GM18526 (cell line): ENCODE results near the gene FEN1.

Source experiments
- POLR2A ChIP-seq: IDR thresholded peaks from 3 replicates; pipeline ENCODE4 v1.6.1; 2011; ENCODE audit not compliant: insufficient read length; ENCODE audit errors: extremely low read depth

The FEN1 gene

DNA sequence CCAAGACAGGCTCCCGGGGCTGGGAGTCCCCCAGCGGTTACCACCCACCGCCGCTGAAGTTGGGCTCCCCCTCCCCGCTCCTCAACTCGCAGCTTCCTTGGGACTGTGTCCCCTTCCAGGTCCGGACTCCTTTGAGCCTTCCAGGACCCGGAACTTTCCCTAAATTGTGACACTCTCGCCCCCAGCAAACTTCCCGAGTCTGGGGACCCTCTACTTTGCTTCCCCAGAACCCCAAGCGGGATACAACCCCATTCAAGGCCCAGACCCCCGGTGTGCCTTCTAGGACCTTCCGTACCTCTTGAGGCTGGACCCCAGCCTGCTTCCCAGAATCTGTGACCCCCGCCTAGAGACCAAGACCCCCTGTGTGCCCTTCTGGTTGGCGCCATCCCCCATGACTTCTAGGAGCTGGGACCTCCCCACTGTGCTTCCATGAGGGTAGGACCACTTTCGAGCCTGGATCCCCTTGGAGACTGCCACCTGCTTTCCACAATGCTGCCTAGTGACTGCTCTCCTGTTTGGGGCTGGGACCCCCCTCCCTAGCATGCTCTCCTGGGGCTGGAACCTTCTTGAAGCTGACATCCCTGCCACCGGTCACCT lies 39.7 kb upstream of the FEN1 start:
- TF ChIP-seq POLR2A = no peak

DNA sequence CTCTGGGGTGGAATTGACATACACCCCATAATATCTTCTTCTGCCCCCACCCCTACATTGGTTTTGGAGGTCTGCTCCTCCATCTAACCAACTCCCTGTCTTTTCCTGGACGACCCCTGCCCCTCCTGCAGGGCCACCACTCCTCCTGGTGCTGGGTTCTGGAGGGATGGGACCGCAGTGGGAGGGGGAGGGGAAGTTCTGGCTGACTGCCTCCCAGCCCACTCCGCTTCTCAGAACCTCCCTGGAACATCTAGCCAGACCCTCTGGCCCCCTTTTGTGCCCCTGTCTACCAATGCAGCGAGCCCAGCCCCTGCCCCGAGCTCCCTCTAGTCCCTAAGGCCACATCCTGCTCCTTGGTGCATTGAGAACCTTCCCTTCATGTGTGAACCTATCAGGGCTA lies 39.0 kb upstream of the FEN1 start:
- TF ChIP-seq POLR2A = no peak

DNA sequence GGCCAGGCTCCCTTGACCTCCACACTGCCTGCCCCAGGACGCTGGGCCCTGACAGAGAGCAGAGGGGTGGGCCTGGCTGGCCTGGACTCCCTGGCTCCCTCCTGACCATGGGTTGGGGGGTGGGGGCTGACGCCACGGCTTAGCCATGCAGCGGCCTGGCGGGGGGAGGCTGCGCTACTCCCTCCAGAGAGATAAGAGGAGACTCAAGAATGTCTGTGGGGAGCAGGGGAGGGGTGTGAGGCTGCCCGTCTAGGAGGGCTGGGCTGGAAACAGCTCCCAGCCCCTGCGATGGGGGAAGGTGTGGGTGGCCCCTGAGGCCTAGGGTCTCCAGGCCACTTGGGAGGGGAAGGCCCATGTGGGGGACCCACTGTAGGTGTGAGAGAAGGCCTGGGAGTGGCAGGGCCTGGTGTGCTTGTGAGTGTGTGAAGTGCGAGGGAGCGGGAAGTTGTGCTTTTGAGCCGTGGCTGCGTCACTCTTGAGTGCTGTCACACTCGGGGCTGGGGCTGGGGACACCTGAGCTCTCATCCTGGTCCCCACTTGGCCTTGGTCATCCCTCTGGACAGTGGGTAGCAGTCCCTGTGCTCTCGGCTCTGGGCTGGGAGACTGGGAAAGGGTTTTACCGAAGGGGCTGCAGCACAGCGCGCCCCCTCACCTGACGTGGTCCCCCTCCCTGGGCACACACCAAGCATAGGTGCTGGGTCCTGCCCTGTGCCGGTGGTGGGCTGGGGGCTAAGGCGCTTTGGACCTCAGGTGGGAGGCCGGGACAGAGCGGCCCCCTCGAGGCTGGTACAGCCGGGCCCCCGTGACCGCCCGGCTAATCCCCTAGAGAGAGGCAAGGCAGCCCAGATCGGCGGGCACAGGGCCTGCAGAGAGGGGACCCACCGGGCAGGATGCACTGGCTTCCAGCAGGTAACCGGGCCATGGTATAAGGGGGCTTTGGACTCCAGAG lies 37.9 kb upstream of the FEN1 start:
- no peak for TF ChIP-seq POLR2A

DNA sequence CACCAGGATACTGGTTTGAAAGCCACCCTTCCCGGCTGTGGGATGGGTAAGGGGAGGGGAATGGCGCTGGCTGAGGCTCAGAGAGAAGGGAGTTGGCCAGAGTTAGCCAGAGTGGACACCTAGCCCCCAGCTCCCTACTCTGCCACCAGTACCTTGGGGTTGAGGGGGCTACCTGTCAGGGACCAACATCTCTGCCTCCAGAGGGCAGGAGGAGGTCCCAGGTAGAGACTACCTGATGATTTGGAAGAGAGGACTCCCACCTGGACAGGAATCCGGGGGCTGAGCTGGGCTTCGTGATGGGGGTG lies 36.6 kb upstream of the FEN1 start:
- TF ChIP-seq POLR2A = no peak

DNA sequence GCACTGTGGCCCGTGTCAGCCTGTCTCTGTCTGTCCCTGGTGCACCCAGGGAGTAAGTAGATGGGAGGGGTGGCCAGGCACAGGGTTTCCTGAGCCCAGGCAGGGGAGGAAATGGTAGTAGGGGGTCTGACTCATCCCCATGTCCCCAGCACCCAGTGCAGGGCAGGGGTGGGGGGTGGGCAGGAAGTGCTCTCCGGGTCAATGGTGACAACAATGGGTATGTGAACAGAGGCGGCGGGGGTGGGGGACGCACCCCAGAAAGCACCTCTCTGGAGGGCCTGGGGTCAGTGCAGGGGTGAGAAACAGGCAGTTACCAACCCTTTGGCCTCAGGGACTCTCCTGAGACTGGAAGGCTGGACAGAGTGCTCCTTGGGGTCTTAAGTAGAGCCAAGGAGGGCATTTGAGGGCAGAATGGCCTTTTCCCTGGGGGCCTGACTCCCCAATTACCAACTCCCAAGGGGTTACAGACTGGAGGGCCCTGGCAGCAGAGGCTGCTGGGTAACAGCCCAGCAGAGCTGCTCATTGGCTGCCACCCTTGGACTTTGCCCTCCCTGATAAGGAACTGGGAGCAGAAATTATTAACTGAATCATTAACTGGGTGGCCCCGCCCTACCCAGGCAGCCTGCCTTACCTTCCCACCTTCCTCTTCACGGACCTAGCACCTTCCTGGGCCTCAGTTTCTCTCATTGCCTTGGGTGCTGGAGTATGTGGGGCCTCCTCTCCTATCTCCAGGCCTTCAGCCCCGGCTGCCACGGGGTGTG lies 36.1 kb upstream of the FEN1 start:
- no peak for TF ChIP-seq POLR2A

- no peak for TF ChIP-seq POLR2A
These were observed 35.4 kb upstream of the FEN1 start for GRCh38 chr11:61757213-61757862.

- TF ChIP-seq POLR2A = no peak
These were observed 31.8 kb upstream of the FEN1 start for GRCh38 chr11:61760946-61761345.

DNA sequence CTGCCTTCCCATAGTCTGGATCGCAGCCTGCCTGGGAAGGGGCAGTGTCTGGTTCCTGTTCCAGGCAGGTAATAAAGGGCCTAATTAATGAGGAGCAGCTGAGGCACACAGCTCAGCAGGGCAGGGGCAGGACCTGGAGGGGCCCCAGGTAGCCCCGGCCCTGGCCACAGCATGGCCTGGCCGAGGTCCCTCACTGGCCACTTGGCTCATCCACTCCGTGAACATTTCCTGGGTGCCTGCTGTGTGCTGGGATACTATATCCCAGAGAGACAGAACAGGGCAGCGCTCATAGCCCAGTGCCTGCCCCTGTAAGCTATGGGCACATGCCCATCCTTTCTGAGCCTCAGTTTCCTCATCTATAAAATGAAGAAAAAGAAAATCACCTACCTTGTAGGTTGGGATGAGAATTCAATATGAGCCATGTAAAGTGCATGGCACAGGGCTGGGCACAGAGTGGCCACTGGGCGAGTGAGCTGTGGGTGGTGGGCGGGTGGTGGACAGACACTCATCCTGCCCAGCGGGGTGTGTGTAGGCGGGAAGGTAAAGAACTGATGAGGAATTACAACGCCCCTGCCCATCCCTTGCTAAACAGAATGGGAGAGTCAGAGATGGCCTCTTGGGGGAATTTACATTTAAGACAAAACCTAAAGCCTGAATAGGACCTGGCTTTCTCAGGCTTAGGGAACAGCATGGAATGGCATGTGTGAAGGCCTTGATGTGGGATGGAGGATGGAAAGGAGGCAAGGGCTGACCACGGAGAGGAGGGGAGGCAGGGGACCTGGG lies 31.1 kb upstream of the FEN1 start:
- TF ChIP-seq POLR2A = no peak

DNA sequence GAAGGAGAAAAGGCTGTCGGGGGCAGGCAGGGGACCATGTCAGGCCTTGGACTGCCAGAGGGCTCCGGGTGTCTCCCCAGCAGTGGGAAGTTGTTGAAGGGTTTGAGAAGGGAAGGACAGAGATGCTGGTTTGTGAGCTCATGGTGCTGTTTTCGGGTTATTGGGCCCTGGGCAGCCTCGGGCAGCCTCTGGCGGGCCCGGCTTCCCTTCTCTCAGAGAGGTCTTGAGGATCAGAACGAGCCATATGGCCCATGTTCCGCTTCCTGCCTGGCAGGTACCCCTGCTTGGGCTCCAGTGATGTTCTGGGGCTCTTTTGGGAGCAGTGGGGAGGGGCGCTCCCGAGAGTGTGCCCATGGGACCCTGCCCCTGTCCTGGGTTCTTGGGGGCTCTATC lies 30.5 kb upstream of the FEN1 start:
- TF ChIP-seq POLR2A = no peak

DNA sequence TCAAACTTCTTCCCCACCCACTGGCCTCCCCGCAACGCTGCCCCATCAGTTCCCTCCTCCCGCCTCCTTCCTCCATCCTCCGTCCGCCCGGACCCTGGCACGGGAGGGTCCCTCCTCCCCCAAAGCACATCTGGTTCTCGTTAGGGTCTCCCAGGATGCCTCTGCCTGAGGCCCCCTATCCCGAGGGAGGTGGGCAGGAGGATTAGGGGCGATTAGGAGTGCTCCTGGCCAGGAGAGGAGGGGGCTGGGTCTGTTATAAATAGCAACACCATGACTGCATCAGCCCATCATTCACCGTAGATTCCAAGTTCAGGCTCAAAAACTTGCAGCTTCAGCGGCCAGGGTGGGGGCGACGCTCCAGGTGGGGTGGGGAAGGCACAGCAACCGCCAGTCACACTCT lies 29.9 kb upstream of the FEN1 start:
- no peak for TF ChIP-seq POLR2A

- TF ChIP-seq POLR2A = no peak
These were observed 28.6 kb upstream of the FEN1 start for GRCh38 chr11:61763930-61764605.

GRCh38 chr11:61764606-61765260 lies 28.0 kb upstream of the FEN1 start:
- TF ChIP-seq POLR2A = no peak

DNA sequence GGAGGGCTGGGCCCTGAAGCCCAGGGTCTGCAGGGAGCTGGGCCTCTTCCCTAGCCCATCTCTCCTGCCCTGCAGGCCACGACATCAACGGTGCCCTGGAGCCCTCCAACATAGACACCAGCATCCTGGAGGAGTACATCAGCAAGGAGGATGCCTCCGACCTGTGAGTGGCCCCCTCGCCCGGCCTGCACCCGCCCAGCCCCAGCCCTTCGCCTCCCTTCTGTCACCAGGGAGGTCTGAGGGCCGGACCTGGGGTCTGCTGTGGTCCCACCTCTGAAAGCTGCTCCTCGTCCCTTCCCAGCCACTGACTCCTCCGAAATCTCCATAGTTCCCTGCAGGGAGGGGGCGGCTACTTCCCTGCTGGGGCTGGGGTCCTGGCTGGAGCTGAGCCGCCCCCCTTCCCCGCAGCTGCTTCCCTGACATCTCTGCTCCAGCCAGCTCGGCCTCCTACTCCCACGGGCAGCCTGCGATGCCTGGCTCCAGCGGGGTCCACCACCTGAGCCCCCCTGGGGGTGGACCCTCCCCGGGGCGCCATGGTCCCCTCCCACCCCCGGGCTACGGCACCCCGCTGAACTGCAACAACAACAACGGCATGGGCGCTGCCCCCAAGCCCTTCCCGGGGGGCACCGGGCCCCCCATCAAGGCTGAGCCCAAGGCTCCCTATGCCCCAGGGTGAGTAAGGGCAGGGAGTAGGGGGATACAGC lies 27.0 kb upstream of the FEN1 start:
- TF ChIP-seq POLR2A = no peak
